Panc1 (cell line): ENCODE results near the gene FMO2.

Source experiments
- POLR2AphosphoS5 ChIP-seq: IDR thresholded peaks from 2 replicates; pipeline ENCODE4 v1.6.1; 2012; ENCODE audit warnings: mild to moderate bottlenecking, low read depth, low read length, moderate library complexity
- SIN3A ChIP-seq: IDR thresholded peaks from 2 replicates; pipeline ENCODE4 v1.6.1; 2012; ENCODE audit warnings: low read depth, mild to moderate bottlenecking, low read length, moderate library complexity, borderline replicate concordance; ENCODE audit not compliant: insufficient read depth
- TCF7L2 ChIP-seq: IDR thresholded peaks from 2 replicates; pipeline ENCODE4 v1.6.1; 2011; ENCODE audit warnings: mild to moderate bottlenecking, low read depth, low read length, inconsistent platforms
- TF ChIP-seq, protein P1 (sequence below): fragments of 450-650 bp; IDR thresholded peaks from 2 replicates; pipeline ENCODE4 v1.5.1; 2017; ENCODE audit warnings: mild to moderate bottlenecking
- TF ChIP-seq, protein P2 (sequence below), 2 experiments: IDR thresholded peaks; 2 replicates each; pipeline ENCODE4 v1.6.1; 2011 to 2012; ENCODE audit warnings: low read depth in 2 of 2, control low read depth in 1 of 2, low read length in 1 of 2, mild to moderate bottlenecking in 1 of 2, moderate library complexity in 1 of 2; ENCODE audit not compliant: insufficient read depth in 1 of 2

DNA sequence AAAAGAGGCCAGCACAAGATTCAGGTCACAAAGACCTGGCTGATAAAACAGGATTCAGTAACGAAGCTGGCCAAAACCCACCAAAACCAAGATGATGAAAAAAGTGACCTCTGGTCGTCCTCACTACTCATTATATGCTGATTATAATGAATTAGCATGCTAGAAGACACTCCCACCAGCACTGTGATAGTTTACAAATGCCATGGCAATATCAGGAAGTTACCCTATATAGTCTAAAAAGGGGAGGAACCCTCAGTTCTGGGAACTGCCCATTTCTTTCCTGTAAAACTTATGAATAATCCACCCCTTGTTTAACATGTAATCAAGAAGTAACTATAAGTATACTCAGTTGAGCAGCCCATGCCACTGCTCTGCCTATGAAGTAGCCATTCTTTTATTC lies 26.0 kb upstream of the FMO2 start:
- TF ChIP-seq, protein P1, sequence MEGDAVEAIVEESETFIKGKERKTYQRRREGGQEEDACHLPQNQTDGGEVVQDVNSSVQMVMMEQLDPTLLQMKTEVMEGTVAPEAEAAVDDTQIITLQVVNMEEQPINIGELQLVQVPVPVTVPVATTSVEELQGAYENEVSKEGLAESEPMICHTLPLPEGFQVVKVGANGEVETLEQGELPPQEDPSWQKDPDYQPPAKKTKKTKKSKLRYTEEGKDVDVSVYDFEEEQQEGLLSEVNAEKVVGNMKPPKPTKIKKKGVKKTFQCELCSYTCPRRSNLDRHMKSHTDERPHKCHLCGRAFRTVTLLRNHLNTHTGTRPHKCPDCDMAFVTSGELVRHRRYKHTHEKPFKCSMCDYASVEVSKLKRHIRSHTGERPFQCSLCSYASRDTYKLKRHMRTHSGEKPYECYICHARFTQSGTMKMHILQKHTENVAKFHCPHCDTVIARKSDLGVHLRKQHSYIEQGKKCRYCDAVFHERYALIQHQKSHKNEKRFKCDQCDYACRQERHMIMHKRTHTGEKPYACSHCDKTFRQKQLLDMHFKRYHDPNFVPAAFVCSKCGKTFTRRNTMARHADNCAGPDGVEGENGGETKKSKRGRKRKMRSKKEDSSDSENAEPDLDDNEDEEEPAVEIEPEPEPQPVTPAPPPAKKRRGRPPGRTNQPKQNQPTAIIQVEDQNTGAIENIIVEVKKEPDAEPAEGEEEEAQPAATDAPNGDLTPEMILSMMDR = no peak
- TF ChIP-seq SIN3A = no peak
- TF ChIP-seq TCF7L2 = no peak
- TF ChIP-seq POLR2AphosphoS5 = no peak
- TF ChIP-seq, protein P2, sequence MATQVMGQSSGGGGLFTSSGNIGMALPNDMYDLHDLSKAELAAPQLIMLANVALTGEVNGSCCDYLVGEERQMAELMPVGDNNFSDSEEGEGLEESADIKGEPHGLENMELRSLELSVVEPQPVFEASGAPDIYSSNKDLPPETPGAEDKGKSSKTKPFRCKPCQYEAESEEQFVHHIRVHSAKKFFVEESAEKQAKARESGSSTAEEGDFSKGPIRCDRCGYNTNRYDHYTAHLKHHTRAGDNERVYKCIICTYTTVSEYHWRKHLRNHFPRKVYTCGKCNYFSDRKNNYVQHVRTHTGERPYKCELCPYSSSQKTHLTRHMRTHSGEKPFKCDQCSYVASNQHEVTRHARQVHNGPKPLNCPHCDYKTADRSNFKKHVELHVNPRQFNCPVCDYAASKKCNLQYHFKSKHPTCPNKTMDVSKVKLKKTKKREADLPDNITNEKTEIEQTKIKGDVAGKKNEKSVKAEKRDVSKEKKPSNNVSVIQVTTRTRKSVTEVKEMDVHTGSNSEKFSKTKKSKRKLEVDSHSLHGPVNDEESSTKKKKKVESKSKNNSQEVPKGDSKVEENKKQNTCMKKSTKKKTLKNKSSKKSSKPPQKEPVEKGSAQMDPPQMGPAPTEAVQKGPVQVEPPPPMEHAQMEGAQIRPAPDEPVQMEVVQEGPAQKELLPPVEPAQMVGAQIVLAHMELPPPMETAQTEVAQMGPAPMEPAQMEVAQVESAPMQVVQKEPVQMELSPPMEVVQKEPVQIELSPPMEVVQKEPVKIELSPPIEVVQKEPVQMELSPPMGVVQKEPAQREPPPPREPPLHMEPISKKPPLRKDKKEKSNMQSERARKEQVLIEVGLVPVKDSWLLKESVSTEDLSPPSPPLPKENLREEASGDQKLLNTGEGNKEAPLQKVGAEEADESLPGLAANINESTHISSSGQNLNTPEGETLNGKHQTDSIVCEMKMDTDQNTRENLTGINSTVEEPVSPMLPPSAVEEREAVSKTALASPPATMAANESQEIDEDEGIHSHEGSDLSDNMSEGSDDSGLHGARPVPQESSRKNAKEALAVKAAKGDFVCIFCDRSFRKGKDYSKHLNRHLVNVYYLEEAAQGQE (IDR thresholded peaks at IDR 0.05; ENCODE audit: insufficient read depth in 1 of 2, low read depth in 2 of 2, low read length in 1 of 2) = no peak
